Measurements from ENCODE around the gene CD99. TPM values are rescaled to one million over a fixed set of nuclear protein-coding genes. Genes with fewer than 3 reads are reported as not detected.

Gene CD99
- polyA plus RNA-seq, 1 of the 3 experiments (the other 2 are of a cell fraction): 346 TPM

- H2AFZ ChIP-seq (ENCODE audit: low read depth): no peak overlapping the region
- no peaks in the 10 kb centered on the region for H3K36me3 ChIP-seq (replicated peaks in 1 of 2; ENCODE audit: control insufficient read depth in 1 of 2, insufficient read depth in 2 of 2, low read length in 1 of 2)
- TF ChIP-seq POLR2AphosphoS5 (IDR thresholded peaks at IDR 0.05; ENCODE audit: low read depth, low read length) (no peak), FOXM1 (IDR thresholded peaks at IDR 0.05; ENCODE audit: low read depth) (no peak), TEAD4 (IDR thresholded peaks at IDR 0.05; ENCODE audit: borderline replicate concordance, insufficient read depth) (no peak), YY1 (IDR thresholded peaks at IDR 0.05; ENCODE audit: low read depth) (no peak), REST (IDR thresholded peaks at IDR 0.05; ENCODE audit: low read depth, low read length) (no peak), CHD2 (IDR thresholded peaks at IDR 0.05; ENCODE audit: low read length, partially characterized antibody) (no peak), GATA2 (CRISPR knock-in tag; IDR thresholded peaks at IDR 0.05) (no peak), EZH2phosphoT487 (IDR thresholded peaks at IDR 0.05; ENCODE audit: borderline replicate concordance, low read depth) (no peak), CTCF (IDR thresholded peaks at IDR 0.05) (no peak), SIN3A (IDR thresholded peaks at IDR 0.05; ENCODE audit: borderline replicate concordance, low read depth, low read length) (no peak), IRF3 (IDR thresholded peaks at IDR 0.05; ENCODE audit: low read depth, low read length) (no peak), GABPA (IDR thresholded peaks at IDR 0.05; ENCODE audit: low read depth) (no peak), EP300 (IDR thresholded peaks at IDR 0.05; ENCODE audit: borderline replicate concordance in 1 of 2, low read depth in 1 of 2, low read length in 1 of 2) (no peak), TCF12 (IDR thresholded peaks at IDR 0.05) (no peak), PBX3 (IDR thresholded peaks at IDR 0.05) (no peak)
- TF ChIP-seq, protein P1, sequence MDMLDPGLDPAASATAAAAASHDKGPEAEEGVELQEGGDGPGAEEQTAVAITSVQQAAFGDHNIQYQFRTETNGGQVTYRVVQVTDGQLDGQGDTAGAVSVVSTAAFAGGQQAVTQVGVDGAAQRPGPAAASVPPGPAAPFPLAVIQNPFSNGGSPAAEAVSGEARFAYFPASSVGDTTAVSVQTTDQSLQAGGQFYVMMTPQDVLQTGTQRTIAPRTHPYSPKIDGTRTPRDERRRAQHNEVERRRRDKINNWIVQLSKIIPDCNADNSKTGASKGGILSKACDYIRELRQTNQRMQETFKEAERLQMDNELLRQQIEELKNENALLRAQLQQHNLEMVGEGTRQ (IDR thresholded peaks at IDR 0.05; ENCODE audit: borderline replicate concordance, low read depth, low read length): no peak
- TF ChIP-seq, protein P2, sequence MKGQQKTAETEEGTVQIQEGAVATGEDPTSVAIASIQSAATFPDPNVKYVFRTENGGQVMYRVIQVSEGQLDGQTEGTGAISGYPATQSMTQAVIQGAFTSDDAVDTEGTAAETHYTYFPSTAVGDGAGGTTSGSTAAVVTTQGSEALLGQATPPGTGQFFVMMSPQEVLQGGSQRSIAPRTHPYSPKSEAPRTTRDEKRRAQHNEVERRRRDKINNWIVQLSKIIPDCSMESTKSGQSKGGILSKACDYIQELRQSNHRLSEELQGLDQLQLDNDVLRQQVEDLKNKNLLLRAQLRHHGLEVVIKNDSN (IDR thresholded peaks at IDR 0.05; ENCODE audit: borderline replicate concordance, low read depth): no peak
- H3K27ac ChIP-seq (ENCODE audit: low read depth in 2 of 2, low read length in 1 of 2): no peak overlapping the region
- ChIA-PET CTCF (no interaction called here), POLR2A (no interaction called here)
- 0 out of 2 replicates have a peak overlapping the region, but pooled peaks have one; percentile 78 for H3K4me2 ChIP-seq
- 32% methylated on average over 5 of the region's 5 CpGs for WGBS (ENCODE audit: low lambda C conversion rate)
- no peaks in the 10 kb centered on the region for H3K9me2 ChIP-seq
- peaks cover 0 to 5% of the 10 kb centered on the region in 2 experiments; a peak in 1 of 4 replicates for H3K4me1 ChIP-seq (ENCODE audit: control insufficient read depth in 1 of 2, insufficient read depth in 2 of 2, low read depth in 1 of 2, low read length in 1 of 2)
- DNase-seq: no peak
- H3K9me3 ChIP-seq: no peaks in the 10 kb centered on the region
- H3K9ac ChIP-seq: no peak overlapping the region
- no peaks in the 10 kb centered on the region for H3K79me2 ChIP-seq (ENCODE audit: insufficient read depth)
- H3F3A ChIP-seq (replicated peaks; ENCODE audit: insufficient read depth): peaks cover 16% of the 10 kb centered on the region
- peaks cover 11% of the 10 kb centered on the region; the same call in 1 of the 2 replicates for H3K27me3 ChIP-seq (ENCODE audit: insufficient read depth)
- H4K20me1 ChIP-seq (ENCODE audit: insufficient read depth): no peaks in the 10 kb centered on the region
- H3K4me3 ChIP-seq (ENCODE audit: low read depth in 2 of 2, low read length in 1 of 2): no peak overlapping the region
Observed at GRCh38 chrX:2678583-2678982, 12.5 kb upstream of the CD99 start.
